ENCODE results near the gene RGS2. TPM values are rescaled to one million over a fixed set of nuclear protein-coding genes. Genes with fewer than 3 reads are reported as not detected.

The RGS2 gene
- polyA plus RNA-seq, 1 of the 3 experiments (the other 2 are of a cell fraction) = 47.1 TPM

GRCh38 chr1:192794768-192795035, 14.1 kb upstream of the RGS2 start:
- H3K9me3 ChIP-seq = no peaks in the 10 kb centered on the region
- H3K27ac ChIP-seq (ENCODE audit: low read depth in 2 of 2, low read length in 1 of 2) = no peak overlapping the region
- no peaks in the 10 kb centered on the region for H3K36me3 ChIP-seq (replicated peaks in 1 of 2; ENCODE audit: control insufficient read depth in 1 of 2, insufficient read depth in 2 of 2, low read length in 1 of 2)
- H3K9me2 ChIP-seq = no peaks in the 10 kb centered on the region
- no peaks in the 10 kb centered on the region for H3K79me2 ChIP-seq (ENCODE audit: insufficient read depth)
- H3K27me3 ChIP-seq (ENCODE audit: insufficient read depth) = no peaks in the 10 kb centered on the region
- no peak overlapping the region for H3K4me3 ChIP-seq (ENCODE audit: low read depth in 2 of 2, low read length in 1 of 2)
- H2AFZ ChIP-seq (ENCODE audit: low read depth) = no peak overlapping the region
- ChIA-PET POLR2A (no interaction called here), CTCF (no interaction called here)
- H3K4me1 ChIP-seq (ENCODE audit: control insufficient read depth in 1 of 2, insufficient read depth in 2 of 2, low read depth in 1 of 2, low read length in 1 of 2) = peaks cover 0 to 8% of the 10 kb centered on the region in 2 experiments; a peak in 1 of 4 replicates
- no peak for DNase-seq
- no peaks in the 10 kb centered on the region for H4K20me1 ChIP-seq (ENCODE audit: insufficient read depth)
- no peak for TF ChIP-seq TEAD4 (IDR thresholded peaks at IDR 0.05; ENCODE audit: borderline replicate concordance, insufficient read depth)
- no peak overlapping the region for H3K4me2 ChIP-seq
- peaks cover 4% of the 10 kb centered on the region for H3F3A ChIP-seq (replicated peaks; ENCODE audit: insufficient read depth)
- no peak overlapping the region for H3K9ac ChIP-seq

GRCh38 chr1:192795916-192796618, 12.8 kb upstream of the RGS2 start:
- Histone ChIP-seq H3K27ac (ENCODE audit: low read depth in 2 of 2, low read length in 1 of 2) (no peak overlapping the region), H3K9me2 (no peaks in the 10 kb centered on the region), H3K4me2 (no peak overlapping the region), H3K4me3 (ENCODE audit: low read depth in 2 of 2, low read length in 1 of 2) (no peak overlapping the region), H4K20me1 (ENCODE audit: insufficient read depth) (no peaks in the 10 kb centered on the region), H2AFZ (ENCODE audit: low read depth) (no peak overlapping the region), H3K27me3 (ENCODE audit: insufficient read depth) (no peaks in the 10 kb centered on the region), H3K9ac (no peak overlapping the region), H3K4me1 (ENCODE audit: control insufficient read depth in 1 of 2, insufficient read depth in 2 of 2, low read depth in 1 of 2, low read length in 1 of 2) (peaks cover 0 to 8% of the 10 kb centered on the region in 2 experiments; a peak in 1 of 4 replicates), H3K36me3 (replicated peaks in 1 of 2; ENCODE audit: control insufficient read depth in 1 of 2, insufficient read depth in 2 of 2, low read length in 1 of 2) (no peaks in the 10 kb centered on the region), H3K9me3 (no peaks in the 10 kb centered on the region), H3F3A (replicated peaks; ENCODE audit: insufficient read depth) (peaks cover 4% of the 10 kb centered on the region), H3K79me2 (ENCODE audit: insufficient read depth) (no peaks in the 10 kb centered on the region)
- WGBS (ENCODE audit: low lambda C conversion rate) = 89% methylated on average over 1 of the region's 1 CpG
- TF ChIP-seq EP300 (IDR thresholded peaks at IDR 0.05; ENCODE audit: borderline replicate concordance in 1 of 2, low read depth in 1 of 2, low read length in 1 of 2) (no peak), MXI1 (IDR thresholded peaks at IDR 0.05; ENCODE audit: low read depth, low read length) (no peak), RAD21 (IDR thresholded peaks at IDR 0.05; ENCODE audit: low read length) (no peak), USF1 (IDR thresholded peaks at IDR 0.05; ENCODE audit: borderline replicate concordance, low read depth) (no peak), RCOR1 (IDR thresholded peaks at IDR 0.05; ENCODE audit: low read length) (no peak), MEF2A (IDR thresholded peaks at IDR 0.05; ENCODE audit: borderline replicate concordance, low read depth) (no peak), CTCF (IDR thresholded peaks at IDR 0.05) (no peak), FOSL2 (IDR thresholded peaks at IDR 0.05; ENCODE audit: borderline replicate concordance, low read depth) (no peak), TAF1 (IDR thresholded peaks at IDR 0.05; ENCODE audit: borderline replicate concordance, low read depth, low read length) (no peak), RFX5 (IDR thresholded peaks at IDR 0.05; ENCODE audit: low read length) (no peak), NRF1 (IDR thresholded peaks at IDR 0.05; ENCODE audit: low read depth, low read length) (no peak), SIN3A (IDR thresholded peaks at IDR 0.05; ENCODE audit: borderline replicate concordance, low read depth, low read length) (no peak), POLR2AphosphoS5 (IDR thresholded peaks at IDR 0.05; ENCODE audit: low read depth, low read length) (no peak), FOXM1 (IDR thresholded peaks at IDR 0.05; ENCODE audit: low read depth) (no peak), TCF12 (IDR thresholded peaks at IDR 0.05) (no peak), ZBTB33 (IDR thresholded peaks at IDR 0.05; ENCODE audit: borderline replicate concordance, low read depth) (no peak)
- TF ChIP-seq, protein P1, sequence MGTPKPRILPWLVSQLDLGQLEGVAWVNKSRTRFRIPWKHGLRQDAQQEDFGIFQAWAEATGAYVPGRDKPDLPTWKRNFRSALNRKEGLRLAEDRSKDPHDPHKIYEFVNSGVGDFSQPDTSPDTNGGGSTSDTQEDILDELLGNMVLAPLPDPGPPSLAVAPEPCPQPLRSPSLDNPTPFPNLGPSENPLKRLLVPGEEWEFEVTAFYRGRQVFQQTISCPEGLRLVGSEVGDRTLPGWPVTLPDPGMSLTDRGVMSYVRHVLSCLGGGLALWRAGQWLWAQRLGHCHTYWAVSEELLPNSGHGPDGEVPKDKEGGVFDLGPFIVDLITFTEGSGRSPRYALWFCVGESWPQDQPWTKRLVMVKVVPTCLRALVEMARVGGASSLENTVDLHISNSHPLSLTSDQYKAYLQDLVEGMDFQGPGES (IDR thresholded peaks at IDR 0.05; ENCODE audit: low read depth, low read length) = no peak
- POLR2A ChIA-PET = no interaction called here
- no peak for DNase-seq
- CTCF ChIA-PET = interaction anchor here (0.7 to 1.9 kb wide), 3 partner anchors 11 to 224 kb away, joined by 3 to 8 read pairs (median 5); no protein-coding TSS in a partner anchor
